HG02759 (cell line): Measurements from ENCODE around the gene MC3R.
"Not testable (repeated sequence)": the region's sequence is repeated elsewhere in the genome, so short reads cannot be mapped to it uniquely, and the experiment has no call there.

Experiments
- ATAC-seq: cut with Tn5 transposase; IDR thresholded peaks from one replicate; pipeline ENCODE4 v1.9.1; 2021; ENCODE audit warnings: mild to moderate bottlenecking, moderate library complexity; ENCODE audit not compliant: unreplicated experiment

The MC3R gene

GRCh38 chr20:56247954-56248782 lies at the start of gene MC3R:
Gene MC3R, plus strand, starts transcription at chr20:56248732. Its CDS starts 112 bp downstream, at chr20:56248844.
- ATAC-seq = peak; percentile 89

- ATAC-seq = no peak
These were observed 48.1 kb upstream of the MC3R start for GRCh38 chr20:56200456-56200855.

DNA sequence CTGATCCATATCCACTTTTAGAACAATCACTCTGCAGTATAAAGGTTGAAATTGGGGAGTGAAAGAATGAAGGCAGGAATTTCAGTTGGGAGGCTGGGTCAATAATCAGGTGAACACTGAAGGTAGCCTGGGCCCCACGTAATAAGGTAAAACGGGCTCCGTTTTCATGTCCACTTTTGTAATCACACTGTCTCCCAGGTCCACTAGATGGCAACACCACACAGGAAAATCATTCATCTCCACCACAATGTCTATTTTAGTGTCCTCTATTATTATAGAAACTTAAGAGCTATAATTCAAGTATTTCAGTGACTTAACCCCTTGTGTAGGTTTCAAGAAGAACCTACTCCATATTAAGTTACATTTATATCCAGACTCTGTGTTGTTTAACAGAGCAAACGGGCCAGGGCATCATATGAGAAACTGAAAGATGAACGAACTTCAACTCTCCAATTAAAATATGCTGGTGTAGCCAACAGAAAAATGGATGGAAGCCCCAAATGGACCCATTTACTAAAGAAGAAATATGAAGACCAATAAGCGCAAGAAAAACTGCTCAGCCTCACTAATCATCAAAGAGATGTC lies 45.9 kb upstream of the MC3R start:
- ATAC-seq = no peak

DNA sequence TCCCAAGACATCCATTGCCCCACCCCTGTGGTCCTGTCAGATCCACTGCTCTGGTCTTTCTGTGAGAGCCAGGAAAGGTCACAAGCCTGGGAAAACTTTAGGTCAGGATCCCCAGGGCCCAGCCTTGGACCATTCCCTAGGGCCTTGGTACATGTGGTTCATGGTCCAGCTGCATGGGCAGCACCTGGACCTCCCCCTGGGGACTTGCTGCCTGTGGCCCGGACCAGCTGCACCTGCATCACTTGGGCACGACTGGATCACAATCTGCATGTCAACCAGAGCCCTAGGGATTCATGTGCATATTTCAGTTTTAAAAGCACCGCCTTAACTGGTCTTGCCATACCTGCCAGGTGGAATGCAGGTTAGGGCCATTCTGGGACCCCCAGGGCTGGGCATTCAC lies 44.3 kb upstream of the MC3R start:
- ATAC-seq = no peak

DNA sequence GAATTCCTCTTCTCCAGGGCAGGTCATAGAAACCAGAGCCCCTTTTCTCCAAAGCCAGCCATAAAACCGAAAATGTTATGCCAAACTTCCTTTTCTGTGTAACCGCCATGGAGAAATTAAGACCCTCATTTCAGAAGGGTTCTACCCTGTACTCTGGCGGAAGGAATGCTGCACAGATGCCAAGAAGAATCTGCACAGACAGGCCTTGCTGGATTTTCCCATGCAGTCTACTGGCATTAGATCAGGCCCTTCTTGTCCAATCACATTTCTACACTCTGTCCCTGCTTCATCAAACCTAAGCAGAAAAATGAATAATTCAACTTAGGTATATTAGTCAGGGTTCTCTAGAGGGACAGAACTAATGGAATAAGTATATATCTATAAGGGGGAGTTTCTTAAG lies 43.2 kb upstream of the MC3R start:
- no peak for ATAC-seq

GRCh38 chr20:56207656-56208055 lies 40.9 kb upstream of the MC3R start:
- ATAC-seq = no peak

GRCh38 chr20:56208121-56208520 lies 40.4 kb upstream of the MC3R start:
- no peak for ATAC-seq

DNA sequence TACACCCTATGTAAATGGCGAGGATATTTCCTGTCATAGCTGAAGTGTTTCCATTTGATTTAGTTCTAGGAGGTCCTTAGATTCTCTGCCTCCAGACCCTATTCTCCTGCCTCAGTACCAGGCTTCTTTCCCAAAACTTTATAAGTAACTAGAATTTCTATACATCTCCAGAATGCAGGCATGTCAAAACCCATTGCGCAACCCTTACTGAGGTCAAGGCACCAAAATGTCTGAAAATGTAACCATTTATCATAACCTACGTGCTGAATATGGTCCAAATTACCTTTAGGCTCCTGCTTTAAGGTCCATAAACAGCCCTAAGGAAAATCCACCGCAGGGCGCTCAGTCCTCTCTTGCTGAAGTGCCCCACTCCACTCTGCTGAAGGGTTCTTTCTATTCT lies 37.5 kb upstream of the MC3R start:
- ATAC-seq = no peak

DNA sequence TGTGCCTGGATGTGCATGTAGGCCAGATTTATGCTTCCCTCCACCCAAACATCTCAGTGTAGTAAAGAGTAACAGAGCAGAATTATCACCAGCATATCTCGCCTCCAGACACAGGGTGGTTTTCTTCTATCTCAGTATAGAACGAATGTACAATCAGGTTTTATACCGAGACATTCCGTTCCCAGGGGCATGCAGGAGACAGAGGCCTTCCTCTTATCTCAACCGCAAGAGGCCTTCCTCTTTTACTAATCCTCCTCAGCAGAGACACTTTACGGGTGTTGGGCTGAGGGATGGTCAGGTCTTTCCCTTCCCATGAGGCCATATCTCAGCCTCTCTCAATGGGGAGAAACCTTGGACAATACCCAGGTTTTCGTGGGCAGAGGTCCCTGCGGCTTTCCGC lies 36.4 kb upstream of the MC3R start:
- ATAC-seq = no peak

DNA sequence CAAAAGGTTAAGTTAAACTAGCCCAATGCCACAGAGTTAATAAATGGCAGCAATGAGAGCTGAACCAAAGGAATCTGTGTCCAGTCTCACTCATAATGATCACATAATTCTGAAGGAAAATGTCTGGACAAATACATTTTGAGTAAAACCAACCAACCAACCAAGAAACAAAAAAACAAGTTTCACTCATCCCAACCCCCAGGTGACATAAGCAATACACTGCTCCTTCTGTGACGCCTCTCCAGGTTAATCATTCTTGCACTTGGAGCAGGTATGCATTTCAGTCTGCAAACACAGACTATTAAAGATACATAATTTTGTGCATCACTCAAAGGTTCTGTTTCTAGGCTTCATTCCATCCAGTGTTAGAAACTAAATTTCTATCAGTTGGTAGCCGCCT lies 35.2 kb upstream of the MC3R start:
- ATAC-seq = no peak

GRCh38 chr20:56215115-56215514 lies 33.4 kb upstream of the MC3R start:
- ATAC-seq = no peak

DNA sequence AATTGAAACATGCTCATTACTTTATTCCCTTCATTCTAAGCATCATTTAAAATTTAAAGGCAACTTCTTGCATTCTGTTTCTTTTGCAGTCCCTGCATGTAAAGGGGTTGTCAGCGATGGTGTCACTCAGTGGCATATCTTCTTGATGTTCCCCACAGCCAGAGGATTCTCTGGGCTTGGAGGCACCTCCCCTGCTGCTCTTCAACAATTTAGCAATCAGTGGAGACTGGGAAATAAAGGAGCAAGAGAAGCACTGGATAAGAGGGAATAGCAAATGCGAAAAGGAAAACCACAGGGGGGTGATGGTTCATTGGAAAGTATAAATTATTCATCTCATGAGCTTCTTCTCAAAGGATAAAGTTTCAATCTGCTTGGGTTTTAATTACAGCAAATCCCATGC lies 30.7 kb upstream of the MC3R start:
- ATAC-seq = no peak

DNA sequence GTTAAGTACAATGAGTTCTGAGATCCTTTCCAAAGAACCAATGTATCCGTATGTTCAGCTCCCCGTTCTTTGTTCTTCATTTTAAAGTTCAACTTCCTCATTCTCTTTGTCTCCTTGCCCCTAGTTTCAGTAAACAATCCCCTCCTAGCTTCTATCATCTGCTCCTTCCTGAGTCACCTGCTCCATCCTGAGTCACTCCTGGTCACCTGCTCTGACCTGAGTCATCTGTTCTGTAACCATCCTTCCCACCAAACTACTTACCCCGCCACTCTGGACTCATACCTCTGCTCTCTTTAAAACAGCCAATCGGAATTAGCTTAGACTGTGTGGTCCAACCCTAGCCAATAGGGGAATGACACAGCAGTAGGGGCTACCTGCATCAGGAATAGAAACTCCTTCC lies 27.3 kb upstream of the MC3R start:
- ATAC-seq = not testable (repeated sequence)

- ATAC-seq = no peak
These were observed 26.3 kb upstream of the MC3R start for GRCh38 chr20:56222201-56222600.

GRCh38 chr20:56222945-56223344 lies 25.6 kb upstream of the MC3R start:
- no peak for ATAC-seq

DNA sequence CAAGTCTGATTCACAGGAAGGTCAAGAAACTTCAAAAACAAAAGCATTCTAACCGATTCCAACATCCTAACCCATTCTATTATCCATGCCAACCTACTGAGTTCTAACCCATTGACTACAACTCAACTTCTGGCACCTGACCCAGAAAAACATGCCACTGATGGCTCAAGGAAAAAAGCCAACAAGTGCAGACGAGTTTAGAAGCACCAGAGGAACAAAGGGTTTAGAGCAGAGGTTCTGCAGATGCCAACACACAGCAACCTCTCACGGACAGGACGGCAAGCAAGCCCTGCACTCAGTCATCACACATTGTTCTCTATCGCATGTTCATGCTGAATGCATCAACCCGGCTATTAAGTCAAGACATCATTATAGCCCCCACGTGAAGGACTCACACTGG lies 25.2 kb upstream of the MC3R start:
- no peak for ATAC-seq

DNA sequence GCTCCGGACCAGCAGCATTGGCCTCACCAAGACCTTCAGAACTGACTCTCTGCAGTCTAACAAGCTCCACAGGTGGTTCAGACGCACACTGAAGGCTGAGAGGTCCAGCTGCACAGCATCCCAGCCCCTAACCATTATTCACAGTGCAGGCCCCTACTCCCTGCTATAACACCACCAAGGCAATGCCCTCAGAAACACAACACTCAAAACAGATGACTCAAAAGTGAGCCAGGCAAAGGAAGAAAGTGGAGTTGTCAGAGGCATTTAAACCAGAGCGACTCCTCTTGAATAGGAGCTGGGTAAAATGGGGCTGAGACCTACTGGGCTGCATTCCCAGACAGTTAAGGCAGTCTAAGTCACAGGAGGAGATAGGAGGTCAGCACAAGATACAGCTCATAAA lies 20.5 kb upstream of the MC3R start:
- ATAC-seq = no peak

DNA sequence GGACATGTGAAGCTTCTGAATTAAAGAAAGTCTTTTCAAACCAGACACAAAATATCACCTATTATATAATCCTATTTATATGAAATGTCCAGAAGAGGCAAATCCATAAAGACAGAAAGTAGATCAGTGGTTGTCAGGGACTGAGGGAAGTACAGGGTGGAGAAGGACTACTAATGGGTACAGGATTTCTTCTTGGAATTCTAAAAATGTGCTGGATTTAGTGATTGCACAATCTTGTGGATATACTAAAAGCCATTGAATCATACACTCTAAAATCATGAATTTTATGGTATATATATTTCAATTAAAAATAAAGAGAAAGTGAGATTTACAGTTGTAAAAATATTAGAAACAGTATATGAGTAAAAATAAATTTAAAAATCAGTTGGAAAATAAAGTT lies 18.7 kb upstream of the MC3R start:
- no peak for ATAC-seq

- no peak for ATAC-seq
These were observed 14.4 kb upstream of the MC3R start for GRCh38 chr20:56234110-56234509.

DNA sequence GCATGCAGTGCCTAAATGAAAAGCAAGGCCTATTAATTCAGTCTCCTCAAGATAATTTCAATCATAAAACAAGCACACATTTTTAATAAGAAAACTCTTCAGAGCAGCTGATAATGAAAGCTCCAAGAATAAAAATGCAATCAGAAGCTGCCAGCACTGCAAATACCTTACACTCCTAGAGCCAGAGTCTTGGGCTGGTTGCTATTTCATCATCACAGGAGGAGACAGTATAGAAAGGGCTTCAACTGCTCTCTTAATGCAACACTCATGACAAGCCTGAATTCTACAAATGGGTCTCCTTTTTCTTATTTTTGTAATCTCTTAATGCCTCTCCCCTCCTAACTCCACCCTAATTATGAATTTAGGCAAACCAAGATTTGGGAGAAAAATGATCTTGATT lies 11.2 kb upstream of the MC3R start:
- ATAC-seq = no peak

GRCh38 chr20:56244259-56244658 lies 4.3 kb upstream of the MC3R start:
- no peak for ATAC-seq

- ATAC-seq = no peak
These were observed 2.8 kb upstream of the MC3R start for GRCh38 chr20:56245761-56246160.
